Adipocyte (in vitro differentiated cells): ENCODE data around the gene OPA1.

Experiments used
- DNase-seq: peaks from one replicate; pipeline ENCODE4 v3.0.0-alpha.2; 2015; ENCODE audit warnings: low read depth
- H3K27me3 ChIP-seq: replicated peaks from 2 replicates; pipeline ENCODE4 v1.7.0; 2013; ENCODE audit warnings: mild to moderate bottlenecking, low read length, moderate library complexity; ENCODE audit not compliant: control insufficient read depth, insufficient read depth
- H3K36me3 ChIP-seq: 2 replicates; pipeline ENCODE4 v1.7.0; 2013; ENCODE audit warnings: low read length, mild to moderate bottlenecking, moderate library complexity; ENCODE audit not compliant: control insufficient read depth, insufficient read depth, severe bottlenecking
- H3K4me1 ChIP-seq: 2 replicates; pipeline ENCODE4 v1.7.0; 2013; ENCODE audit warnings: mild to moderate bottlenecking, low read length, moderate library complexity; ENCODE audit not compliant: control insufficient read depth, insufficient read depth
- H3K4me3 ChIP-seq: 2 replicates; pipeline ENCODE4 v1.7.0; 2013; ENCODE audit warnings: mild to moderate bottlenecking, low read length, moderate library complexity
- H3K9ac ChIP-seq: 2 replicates; pipeline ENCODE4 v1.7.0; 2013; ENCODE audit warnings: mild to moderate bottlenecking, low read length, moderate library complexity
- H3K9me3 ChIP-seq: 2 replicates; pipeline ENCODE4 v1.7.0; 2013; ENCODE audit warnings: mild to moderate bottlenecking, low read length, moderate library complexity; ENCODE audit not compliant: control insufficient read depth

Gene OPA1

DNA sequence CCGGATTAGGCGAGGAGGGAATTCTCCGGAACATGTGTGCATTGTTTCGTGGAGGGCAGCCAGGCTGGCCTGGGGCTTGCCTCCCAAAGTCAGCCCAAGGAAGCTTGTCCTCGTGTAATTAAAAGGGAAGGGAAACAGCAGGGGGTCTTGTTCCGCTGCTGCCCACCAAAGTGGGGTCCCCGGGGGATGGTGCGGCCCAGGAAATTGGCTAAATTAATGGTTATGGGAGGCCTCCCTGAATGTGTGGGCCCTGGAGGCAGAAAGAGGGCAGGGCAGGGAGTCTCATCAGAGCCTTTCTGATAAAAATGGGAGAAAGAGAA lies 118.1 kb downstream of the OPA1 start:
- H3K4me3 ChIP-seq: no peak overlapping the region
- no peak for DNase-seq

DNA sequence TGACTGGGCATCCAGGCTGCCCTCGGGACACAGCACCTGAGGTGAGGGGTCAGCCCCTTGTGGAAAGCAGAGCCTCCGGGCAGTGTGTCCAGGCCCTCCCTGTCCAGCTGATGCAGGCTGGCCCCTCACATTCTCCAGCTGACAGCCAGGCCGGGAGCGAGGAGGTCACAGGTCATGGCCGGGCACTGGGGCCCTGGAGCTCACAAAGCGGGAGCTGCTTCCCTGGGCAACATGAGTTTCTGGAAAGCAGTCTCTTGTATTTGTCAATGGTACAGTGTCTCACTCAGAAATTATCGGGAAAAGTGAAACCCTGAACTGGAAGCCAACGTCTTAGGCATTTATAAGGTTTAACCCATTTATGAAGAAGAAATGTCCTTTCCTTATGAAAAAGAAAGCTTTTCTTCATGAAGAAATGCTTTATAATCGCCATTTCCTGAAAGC lies 118.5 kb downstream of the OPA1 start:
- Histone ChIP-seq H3K27me3 (no peaks in the 10 kb centered on the region), H3K4me3 (no peak overlapping the region), H3K4me1 (no peaks in the 10 kb centered on the region), H3K9me3 (peaks cover 15% of the 10 kb centered on the region), H3K36me3 (no peaks in the 10 kb centered on the region), H3K9ac (no peak overlapping the region)
- DNase-seq: no peak

More for the DNA sequence above, 118.1 kb downstream of the OPA1 start:
- Histone ChIP-seq H3K9ac (no peak overlapping the region), H3K27me3 (no peaks in the 10 kb centered on the region), H3K36me3 (no peaks in the 10 kb centered on the region), H3K9me3 (peaks cover 15% of the 10 kb centered on the region), H3K4me1 (no peaks in the 10 kb centered on the region)

DNA sequence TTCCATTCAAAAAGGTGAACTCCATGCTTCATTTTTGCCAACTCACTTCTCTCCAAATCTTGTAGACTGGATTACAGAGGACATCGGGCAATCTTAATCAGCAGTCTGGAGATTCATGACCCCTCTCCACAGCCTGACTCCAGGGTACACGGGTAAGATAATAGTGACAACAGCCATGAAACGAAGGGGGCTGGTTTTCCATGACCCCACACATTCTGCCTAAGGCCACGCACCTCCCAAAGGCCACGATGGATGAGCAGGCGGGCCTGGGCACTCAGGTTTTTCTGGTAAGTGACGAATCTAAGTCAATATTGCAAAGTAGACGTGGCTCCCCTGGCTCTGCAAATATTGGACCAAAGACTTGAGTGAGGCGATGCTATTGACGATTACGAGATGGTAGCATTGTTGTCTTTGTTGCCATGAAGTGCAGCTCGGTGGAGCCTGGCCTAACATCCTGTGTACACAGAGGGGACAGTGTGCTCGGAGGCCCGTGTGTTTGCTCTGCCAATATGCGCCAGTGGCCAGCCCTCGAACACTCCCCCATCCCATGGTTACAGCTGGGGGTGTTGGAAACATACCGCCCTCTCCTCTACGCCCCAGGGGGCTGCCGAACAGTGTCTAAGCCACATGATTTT lies 119.1 kb downstream of the OPA1 start:
- Histone ChIP-seq H3K36me3 (no peaks in the 10 kb centered on the region), H3K27me3 (no peaks in the 10 kb centered on the region), H3K4me1 (no peaks in the 10 kb centered on the region), H3K4me3 (no peak overlapping the region), H3K9me3 (peaks cover 15% of the 10 kb centered on the region), H3K9ac (no peak overlapping the region)
- DNase-seq: no peak

DNA sequence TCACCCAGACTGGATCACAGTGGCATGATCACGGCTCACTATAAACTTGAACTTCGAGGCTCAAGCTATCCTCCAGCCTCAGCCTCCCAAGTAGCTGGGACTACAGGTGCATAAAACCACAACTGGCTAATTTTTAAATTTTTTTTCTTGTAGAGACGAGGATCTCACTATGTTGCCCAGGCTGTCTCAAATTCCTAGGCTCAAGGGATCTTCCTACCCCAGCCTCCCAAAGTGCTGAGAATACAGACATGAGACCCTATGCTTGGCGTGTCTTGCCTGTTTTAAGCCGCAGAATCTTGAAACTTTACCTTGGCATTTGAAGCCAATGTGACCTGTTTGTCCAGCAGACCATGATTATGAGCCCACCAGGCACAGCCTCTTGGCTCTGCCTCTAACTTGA lies 119.9 kb downstream of the OPA1 start:
- DNase-seq: no peak
- no peaks in the 10 kb centered on the region for H3K36me3 ChIP-seq
- no peak overlapping the region for H3K4me3 ChIP-seq
- no peaks in the 10 kb centered on the region for H3K4me1 ChIP-seq
- H3K9ac ChIP-seq: no peak overlapping the region
- no peaks in the 10 kb centered on the region for H3K27me3 ChIP-seq
- peaks cover 15% of the 10 kb centered on the region for H3K9me3 ChIP-seq

DNA sequence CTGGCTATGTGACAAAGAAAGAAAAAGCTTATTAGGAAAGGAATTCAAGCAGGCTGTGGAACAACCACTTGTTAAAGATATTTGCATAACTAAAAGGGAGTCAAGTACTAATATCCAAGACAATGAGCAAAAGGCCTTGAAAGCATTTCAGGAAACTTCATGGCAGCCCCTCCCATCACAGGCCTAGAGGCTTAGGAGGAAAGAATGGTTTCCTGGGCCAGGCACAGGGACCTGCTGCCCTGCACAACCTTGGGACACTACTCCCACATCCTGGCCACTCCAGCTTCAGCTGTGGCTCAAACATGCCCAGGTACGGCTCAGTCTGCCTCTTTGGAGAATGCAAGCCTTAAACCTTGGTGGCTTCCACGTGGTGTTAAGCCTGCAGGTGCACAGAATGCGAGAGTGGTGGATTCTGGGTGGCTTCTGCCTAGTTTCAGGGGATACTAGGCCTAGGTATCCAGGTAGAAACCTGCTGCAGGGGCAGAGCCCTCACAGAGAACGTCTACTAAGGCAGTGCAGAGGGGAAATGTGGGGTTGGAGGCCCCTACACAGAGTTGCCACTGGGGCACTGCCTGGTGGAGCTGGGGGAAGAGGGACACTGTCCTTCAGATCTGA lies 121.6 kb downstream of the OPA1 start:
- H3K36me3 ChIP-seq: no peaks in the 10 kb centered on the region
- H3K27me3 ChIP-seq: no peaks in the 10 kb centered on the region
- H3K4me3 ChIP-seq: no peak overlapping the region
- DNase-seq: no peak
- no peak overlapping the region for H3K9ac ChIP-seq
- peaks cover 22% of the 10 kb centered on the region for H3K9me3 ChIP-seq
- no peaks in the 10 kb centered on the region for H3K4me1 ChIP-seq

DNA sequence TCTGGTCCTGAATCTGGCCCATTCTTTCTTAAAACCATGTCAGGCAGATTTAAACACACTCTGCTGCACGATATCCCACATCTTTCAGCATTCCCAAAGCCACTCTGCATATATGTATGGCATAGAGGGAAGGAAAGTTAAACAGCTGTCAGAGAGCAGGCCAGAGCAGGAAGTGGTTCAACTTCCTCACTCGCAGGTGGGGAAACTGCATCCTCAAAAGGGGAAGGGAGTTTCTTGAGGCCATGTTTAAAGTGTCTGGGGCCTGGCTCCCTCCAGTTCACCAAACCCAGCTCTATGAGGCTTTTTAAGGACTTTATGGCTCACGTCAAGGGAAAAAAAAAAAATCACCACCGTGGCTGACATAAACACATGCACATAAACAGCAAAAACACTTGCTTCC lies 123.1 kb downstream of the OPA1 start:
- Histone ChIP-seq H3K36me3 (no peaks in the 10 kb centered on the region), H3K4me1 (no peaks in the 10 kb centered on the region), H3K4me3 (no peak overlapping the region), H3K9ac (no peak overlapping the region), H3K9me3 (peaks cover 24% of the 10 kb centered on the region), H3K27me3 (no peaks in the 10 kb centered on the region)
- no peak for DNase-seq

DNA sequence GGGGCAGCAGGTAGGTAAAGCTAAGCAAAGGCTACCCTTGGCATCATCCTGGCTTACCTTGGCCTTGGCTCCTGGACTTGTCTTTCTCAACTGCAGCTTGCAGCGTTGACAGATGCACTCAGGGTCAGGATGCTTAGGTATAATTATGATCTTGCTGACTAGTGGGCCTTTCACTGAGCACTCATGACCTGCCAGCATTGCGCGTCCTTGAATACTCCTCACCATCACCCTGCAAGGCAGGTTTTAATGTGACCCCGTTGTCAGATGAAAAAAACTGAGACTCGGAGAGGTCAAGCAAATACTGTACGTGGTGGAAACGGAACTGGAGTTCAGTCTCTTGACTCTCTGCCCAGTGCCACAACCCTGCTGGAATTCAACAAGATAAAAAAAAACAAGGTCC lies 126.7 kb downstream of the OPA1 start:
- Histone ChIP-seq H3K4me1 (no peaks in the 10 kb centered on the region), H3K4me3 (no peak overlapping the region), H3K9ac (no peak overlapping the region), H3K27me3 (no peaks in the 10 kb centered on the region), H3K36me3 (no peaks in the 10 kb centered on the region), H3K9me3 (peaks cover 14% of the 10 kb centered on the region)
- DNase-seq: no peak

DNA sequence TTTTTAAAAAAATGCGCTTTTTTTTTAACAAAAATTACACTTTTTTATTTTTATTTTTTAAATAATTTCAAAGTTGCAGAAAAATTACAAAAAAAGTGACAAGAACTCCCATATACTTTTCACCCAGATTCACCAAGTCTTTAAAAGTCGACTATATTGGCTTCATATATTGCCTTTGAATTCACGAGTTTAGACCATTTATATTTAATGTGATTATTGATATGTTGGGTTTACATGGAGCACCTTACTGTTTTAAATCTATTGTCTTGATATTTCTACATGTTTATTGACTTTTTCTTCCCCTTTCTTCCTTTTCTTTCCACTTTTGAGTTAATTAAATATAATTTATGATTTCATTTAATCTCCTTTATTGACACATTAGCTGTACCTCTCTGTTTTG lies 127.2 kb downstream of the OPA1 start:
- no peak overlapping the region for H3K9ac ChIP-seq
- no peaks in the 10 kb centered on the region for H3K4me1 ChIP-seq
- H3K36me3 ChIP-seq: no peaks in the 10 kb centered on the region
- no peak overlapping the region for H3K4me3 ChIP-seq
- DNase-seq: no peak
- no peaks in the 10 kb centered on the region for H3K27me3 ChIP-seq
- peaks cover 9% of the 10 kb centered on the region for H3K9me3 ChIP-seq

DNA sequence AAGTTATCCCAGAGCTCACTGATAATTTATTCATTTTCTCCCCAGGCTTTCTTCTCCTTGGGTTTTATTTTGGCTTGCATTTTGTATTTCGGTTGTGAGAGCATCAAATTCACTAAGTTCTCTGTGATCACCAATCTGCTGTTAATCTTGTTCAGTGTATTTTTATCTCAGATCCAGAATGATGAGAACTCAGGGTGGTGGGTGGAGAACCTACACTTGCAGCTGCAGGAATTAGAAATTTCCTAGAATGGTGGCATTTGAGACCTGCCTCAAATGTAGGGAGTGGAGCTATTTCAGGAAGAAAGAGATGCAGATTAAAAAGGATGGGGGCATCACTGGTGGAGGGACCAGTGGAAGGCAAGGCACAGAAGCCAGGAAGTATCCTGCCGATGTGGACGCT lies 129.6 kb downstream of the OPA1 start:
- H3K36me3 ChIP-seq: no peaks in the 10 kb centered on the region
- no peak overlapping the region for H3K9ac ChIP-seq
- peaks cover 9% of the 10 kb centered on the region for H3K9me3 ChIP-seq
- no peaks in the 10 kb centered on the region for H3K27me3 ChIP-seq
- H3K4me1 ChIP-seq: no peaks in the 10 kb centered on the region
- no peak for DNase-seq
- H3K4me3 ChIP-seq: no peak overlapping the region

DNA sequence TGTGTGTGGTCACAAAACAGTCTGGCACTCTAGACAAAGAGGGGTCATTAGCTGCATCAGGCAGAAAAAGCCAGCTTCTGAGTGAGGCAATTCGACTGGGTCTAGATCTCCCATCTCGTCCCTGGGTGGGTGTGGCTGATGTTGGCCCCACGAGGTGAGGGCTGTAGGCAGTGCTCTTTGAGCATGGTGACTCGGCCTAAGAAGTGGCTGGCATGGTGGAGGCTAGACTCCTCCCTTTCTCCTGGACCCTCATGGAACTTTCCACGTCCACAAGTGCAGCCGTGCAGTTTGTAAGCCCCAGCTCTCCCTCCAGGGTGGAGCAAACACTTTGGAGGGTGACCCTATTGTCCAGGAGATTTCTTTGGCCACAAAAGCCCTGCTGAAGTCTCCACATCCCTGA lies 134.1 kb downstream of the OPA1 start:
- no peak overlapping the region for H3K4me3 ChIP-seq
- no peak for DNase-seq
- H3K4me1 ChIP-seq: peaks cover 1% of the 10 kb centered on the region
- no peaks in the 10 kb centered on the region for H3K9me3 ChIP-seq
- no peak overlapping the region for H3K9ac ChIP-seq
- no peaks in the 10 kb centered on the region for H3K27me3 ChIP-seq
- H3K36me3 ChIP-seq: no peaks in the 10 kb centered on the region

DNA sequence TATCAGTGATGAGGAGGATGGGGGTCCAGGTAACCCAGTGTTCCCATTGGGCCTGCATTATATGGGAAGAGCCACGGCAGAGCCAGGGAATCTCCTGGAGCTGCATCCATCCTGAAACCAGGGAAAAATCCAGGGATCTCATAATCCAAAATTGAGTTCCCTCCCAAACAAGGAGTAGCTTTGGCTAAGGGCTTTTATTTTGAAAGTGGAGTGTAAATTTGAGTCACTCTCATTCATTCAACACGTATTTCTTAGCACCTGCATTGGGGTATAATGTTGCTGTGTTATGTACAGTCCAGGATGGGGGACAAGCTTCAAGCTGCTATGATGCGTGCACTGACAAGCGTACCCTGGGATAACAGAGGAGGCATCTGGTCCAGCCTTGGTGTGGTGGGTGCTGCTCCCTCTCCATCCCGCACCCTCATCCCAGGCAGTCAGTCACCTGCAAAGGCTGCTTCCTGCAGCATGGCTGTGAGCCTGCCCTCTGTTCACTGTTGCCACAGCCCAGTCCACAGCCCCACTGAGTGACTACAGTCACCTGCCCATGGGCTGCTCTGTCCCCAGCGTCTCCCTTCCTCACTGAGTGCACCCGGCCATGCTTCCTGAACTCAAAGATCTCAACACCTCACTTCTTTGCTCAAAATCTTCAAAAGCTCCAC lies 135.6 kb downstream of the OPA1 start:
- Histone ChIP-seq H3K4me1 (peaks cover 7% of the 10 kb centered on the region), H3K36me3 (no peaks in the 10 kb centered on the region), H3K9ac (no peak overlapping the region), H3K9me3 (no peaks in the 10 kb centered on the region), H3K27me3 (no peaks in the 10 kb centered on the region), H3K4me3 (no peak overlapping the region)
- no peak for DNase-seq
